GM23338 (cell line): ENCODE data around the gene EDIL3. TPM values are rescaled to one million over a fixed set of nuclear protein-coding genes. Genes with fewer than 3 reads are reported as not detected.

Experiments
- ATAC-seq: fragments of 200-7000 bp; cut with Tn5 transposase; 3 replicates; pipeline ENCODE4 v1.9.1; 2020
- DNase-seq: peaks from one replicate; pipeline ENCODE4 v3.0.0-alpha.2; 2015; ENCODE audit warnings: low spot score
- H2AFZ ChIP-seq: fragments of 200-600 bp; sonication (generic); 2 replicates; pipeline ENCODE4 v1.8.0; 2016; ENCODE audit warnings: antibody characterized with exemption, mild to moderate bottlenecking, moderate library complexity
- H3F3A ChIP-seq: fragments of 200-600 bp; sonication (generic); replicated peaks from 2 replicates; pipeline ENCODE4 v1.8.0; 2017; ENCODE audit warnings: antibody characterized with exemption, mixed run types, low read depth
- H3K27ac ChIP-seq: fragments of 200-600 bp; sonication (generic); 2 replicates; pipeline ENCODE4 v1.6.1; 2016; ENCODE audit warnings: low read depth
- H3K27me3 ChIP-seq: fragments of 200-600 bp; sonication (generic); 2 replicates; pipeline ENCODE4 v1.8.0; 2016; ENCODE audit warnings: mild to moderate bottlenecking, mixed run types, moderate library complexity; ENCODE audit not compliant: insufficient read depth
- H3K36me3 ChIP-seq: fragments of 200-600 bp; sonication (generic); 2 replicates; pipeline ENCODE4 v1.8.0; 2016; ENCODE audit warnings: mild to moderate bottlenecking; ENCODE audit not compliant: insufficient read depth
- H3K4me1 ChIP-seq: fragments of 200-600 bp; sonication (generic); 2 replicates; pipeline ENCODE4 v1.8.0; 2016; ENCODE audit warnings: mild to moderate bottlenecking, moderate library complexity; ENCODE audit not compliant: insufficient read depth
- H3K4me2 ChIP-seq: fragments of 200-600 bp; sonication (generic); 2 replicates; pipeline ENCODE4 v1.7.1; 2017; ENCODE audit warnings: mixed run types
- H3K4me3 ChIP-seq: fragments of 200-600 bp; sonication (generic); 2 replicates; pipeline ENCODE4 v1.6.1; 2016; ENCODE audit warnings: mixed run types
- H3K79me2 ChIP-seq: fragments of 200-600 bp; sonication (generic); replicated peaks from 2 replicates; pipeline ENCODE4 v1.8.0; 2017; ENCODE audit warnings: mild to moderate bottlenecking; ENCODE audit not compliant: insufficient read depth
- H3K9me2 ChIP-seq: fragments of 200-600 bp; sonication (generic); 2 replicates; pipeline ENCODE4 v1.8.0; 2017; ENCODE audit not compliant: insufficient read depth
- H4K20me1 ChIP-seq: fragments of 200-600 bp; sonication (generic); replicated peaks from 2 replicates; pipeline ENCODE4 v1.8.0; 2017; ENCODE audit warnings: mild to moderate bottlenecking; ENCODE audit not compliant: insufficient read depth
- H3K27ac Mint-ChIP-seq: 2 replicates; pipeline ENCODE4 v1.8.0; 2020; ENCODE audit warnings: inconsistent platforms, mild to moderate bottlenecking, moderate library complexity, mixed read lengths
- H3K27me3 Mint-ChIP-seq: 3 replicates; pipeline ENCODE4 v1.8.0; 2022; ENCODE audit warnings: low read depth, mild to moderate bottlenecking, moderate library complexity, mixed read lengths, inconsistent platforms; ENCODE audit not compliant: insufficient read depth, poor library complexity
- H3K36me3 Mint-ChIP-seq: 3 replicates; pipeline ENCODE4 v1.8.0; 2021; ENCODE audit warnings: low read depth, mild to moderate bottlenecking, inconsistent platforms, moderate library complexity, mixed read lengths
- H3K4me1 Mint-ChIP-seq: 3 replicates; pipeline ENCODE4 v1.8.0; 2020; ENCODE audit warnings: mild to moderate bottlenecking, inconsistent platforms, mixed read lengths
- H3K4me3 Mint-ChIP-seq: 3 replicates; pipeline ENCODE4 v1.8.0; 2021; ENCODE audit warnings: moderate library complexity, mild to moderate bottlenecking, inconsistent platforms, mixed read lengths
- H3K9me3 Mint-ChIP-seq: 3 replicates; pipeline ENCODE4 v1.8.0; 2020; ENCODE audit warnings: moderate library complexity, mild to moderate bottlenecking, inconsistent platforms, mixed read lengths
- CREB1 ChIP-seq: fragments of 250-450 bp; sonication (Bioruptor Pico); IDR thresholded peaks from 2 replicates; pipeline ENCODE4 v1.5.0; 2020; ENCODE audit warnings: low read depth, mild to moderate bottlenecking, moderate library complexity
- EZH2 ChIP-seq: fragments of 200-600 bp; sonication (generic); IDR thresholded peaks from one replicate; pipeline ENCODE4 v1.8.0; 2017; ENCODE audit warnings: antibody characterized with exemption, mild to moderate bottlenecking, low read depth; ENCODE audit not compliant: unreplicated experiment
- EZH2phosphoT487 ChIP-seq: fragments of 200-600 bp; sonication (generic); IDR thresholded peaks from one replicate; pipeline ENCODE4 v1.8.1; 2018; ENCODE audit warnings: antibody characterized with exemption; ENCODE audit not compliant: unreplicated experiment
- JUNB ChIP-seq: IDR thresholded peaks from one replicate; pipeline ENCODE4 v1.6.1; 2016; ENCODE audit warnings: antibody characterized with exemption; ENCODE audit not compliant: unreplicated experiment
- POLR2AphosphoS5 ChIP-seq: IDR thresholded peaks from 2 replicates; pipeline ENCODE4 v1.6.1; 2016; ENCODE audit warnings: antibody characterized with exemption, low read depth
- STAT1 ChIP-seq: IDR thresholded peaks from one replicate; pipeline ENCODE4 v1.6.1; 2016; ENCODE audit warnings: antibody characterized with exemption; ENCODE audit not compliant: unreplicated experiment
- ZNF114 ChIP-seq: fragments of 250-450 bp; sonication (Bioruptor Pico); IDR thresholded peaks from 2 replicates; pipeline ENCODE4 v1.5.0; 2020; ENCODE audit warnings: mild to moderate bottlenecking, moderate library complexity
- polyA plus RNA-seq: library from polyadenylated mRNA; unstranded; fragments of >200 nt; fragmentation: Nextera tagmentation; extraction: Ambion mirVana; gene quantifications from 2 replicates; pipeline ENCODE4 v1.2.1, GENCODE V29; 2016
- total RNA-seq: library from RNA; depleted of rRNA; stranded (reverse); fragments of >200 nt; shearing (Covaris generic); gene quantifications from 2 replicates; pipeline ENCODE4 v1.2.3, GENCODE V29; 2014
- TF ChIP-seq, protein P1 (sequence below): fragments of 250-450 bp; sonication (Bioruptor Pico); IDR thresholded peaks from 2 replicates; pipeline ENCODE4 v1.5.0; 2020; ENCODE audit warnings: mild to moderate bottlenecking, moderate library complexity
- TF ChIP-seq, protein P2 (sequence below): IDR thresholded peaks from one replicate; pipeline ENCODE4 v1.6.1; 2018; ENCODE audit warnings: antibody characterized with exemption; ENCODE audit not compliant: unreplicated experiment

EDIL3 gene
- total and polyA plus RNA-seq, 2 experiments from 2014 or later, result 43.3 to 61.9 TPM

DNA sequence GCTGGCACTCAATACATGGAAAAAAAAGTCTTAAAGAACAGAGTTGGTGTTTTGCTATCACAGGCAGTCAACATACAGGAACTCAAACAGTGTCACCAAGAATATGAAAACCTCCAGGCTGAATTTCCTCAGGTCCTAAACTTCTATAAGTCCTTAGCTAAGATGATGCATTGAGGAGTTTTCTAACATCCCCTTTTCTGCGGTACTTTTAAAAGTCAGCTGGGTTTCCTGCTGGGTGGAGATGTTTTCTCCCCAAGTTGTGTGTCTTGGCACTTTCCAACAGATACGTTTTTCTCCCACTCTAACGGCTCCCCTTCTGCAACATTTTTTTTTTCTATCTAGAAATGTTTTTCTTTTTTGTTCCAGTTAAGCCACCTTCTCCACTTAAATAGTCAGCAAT, 419.2 kb downstream of the EDIL3 start (continued):
- TF ChIP-seq, protein P1, sequence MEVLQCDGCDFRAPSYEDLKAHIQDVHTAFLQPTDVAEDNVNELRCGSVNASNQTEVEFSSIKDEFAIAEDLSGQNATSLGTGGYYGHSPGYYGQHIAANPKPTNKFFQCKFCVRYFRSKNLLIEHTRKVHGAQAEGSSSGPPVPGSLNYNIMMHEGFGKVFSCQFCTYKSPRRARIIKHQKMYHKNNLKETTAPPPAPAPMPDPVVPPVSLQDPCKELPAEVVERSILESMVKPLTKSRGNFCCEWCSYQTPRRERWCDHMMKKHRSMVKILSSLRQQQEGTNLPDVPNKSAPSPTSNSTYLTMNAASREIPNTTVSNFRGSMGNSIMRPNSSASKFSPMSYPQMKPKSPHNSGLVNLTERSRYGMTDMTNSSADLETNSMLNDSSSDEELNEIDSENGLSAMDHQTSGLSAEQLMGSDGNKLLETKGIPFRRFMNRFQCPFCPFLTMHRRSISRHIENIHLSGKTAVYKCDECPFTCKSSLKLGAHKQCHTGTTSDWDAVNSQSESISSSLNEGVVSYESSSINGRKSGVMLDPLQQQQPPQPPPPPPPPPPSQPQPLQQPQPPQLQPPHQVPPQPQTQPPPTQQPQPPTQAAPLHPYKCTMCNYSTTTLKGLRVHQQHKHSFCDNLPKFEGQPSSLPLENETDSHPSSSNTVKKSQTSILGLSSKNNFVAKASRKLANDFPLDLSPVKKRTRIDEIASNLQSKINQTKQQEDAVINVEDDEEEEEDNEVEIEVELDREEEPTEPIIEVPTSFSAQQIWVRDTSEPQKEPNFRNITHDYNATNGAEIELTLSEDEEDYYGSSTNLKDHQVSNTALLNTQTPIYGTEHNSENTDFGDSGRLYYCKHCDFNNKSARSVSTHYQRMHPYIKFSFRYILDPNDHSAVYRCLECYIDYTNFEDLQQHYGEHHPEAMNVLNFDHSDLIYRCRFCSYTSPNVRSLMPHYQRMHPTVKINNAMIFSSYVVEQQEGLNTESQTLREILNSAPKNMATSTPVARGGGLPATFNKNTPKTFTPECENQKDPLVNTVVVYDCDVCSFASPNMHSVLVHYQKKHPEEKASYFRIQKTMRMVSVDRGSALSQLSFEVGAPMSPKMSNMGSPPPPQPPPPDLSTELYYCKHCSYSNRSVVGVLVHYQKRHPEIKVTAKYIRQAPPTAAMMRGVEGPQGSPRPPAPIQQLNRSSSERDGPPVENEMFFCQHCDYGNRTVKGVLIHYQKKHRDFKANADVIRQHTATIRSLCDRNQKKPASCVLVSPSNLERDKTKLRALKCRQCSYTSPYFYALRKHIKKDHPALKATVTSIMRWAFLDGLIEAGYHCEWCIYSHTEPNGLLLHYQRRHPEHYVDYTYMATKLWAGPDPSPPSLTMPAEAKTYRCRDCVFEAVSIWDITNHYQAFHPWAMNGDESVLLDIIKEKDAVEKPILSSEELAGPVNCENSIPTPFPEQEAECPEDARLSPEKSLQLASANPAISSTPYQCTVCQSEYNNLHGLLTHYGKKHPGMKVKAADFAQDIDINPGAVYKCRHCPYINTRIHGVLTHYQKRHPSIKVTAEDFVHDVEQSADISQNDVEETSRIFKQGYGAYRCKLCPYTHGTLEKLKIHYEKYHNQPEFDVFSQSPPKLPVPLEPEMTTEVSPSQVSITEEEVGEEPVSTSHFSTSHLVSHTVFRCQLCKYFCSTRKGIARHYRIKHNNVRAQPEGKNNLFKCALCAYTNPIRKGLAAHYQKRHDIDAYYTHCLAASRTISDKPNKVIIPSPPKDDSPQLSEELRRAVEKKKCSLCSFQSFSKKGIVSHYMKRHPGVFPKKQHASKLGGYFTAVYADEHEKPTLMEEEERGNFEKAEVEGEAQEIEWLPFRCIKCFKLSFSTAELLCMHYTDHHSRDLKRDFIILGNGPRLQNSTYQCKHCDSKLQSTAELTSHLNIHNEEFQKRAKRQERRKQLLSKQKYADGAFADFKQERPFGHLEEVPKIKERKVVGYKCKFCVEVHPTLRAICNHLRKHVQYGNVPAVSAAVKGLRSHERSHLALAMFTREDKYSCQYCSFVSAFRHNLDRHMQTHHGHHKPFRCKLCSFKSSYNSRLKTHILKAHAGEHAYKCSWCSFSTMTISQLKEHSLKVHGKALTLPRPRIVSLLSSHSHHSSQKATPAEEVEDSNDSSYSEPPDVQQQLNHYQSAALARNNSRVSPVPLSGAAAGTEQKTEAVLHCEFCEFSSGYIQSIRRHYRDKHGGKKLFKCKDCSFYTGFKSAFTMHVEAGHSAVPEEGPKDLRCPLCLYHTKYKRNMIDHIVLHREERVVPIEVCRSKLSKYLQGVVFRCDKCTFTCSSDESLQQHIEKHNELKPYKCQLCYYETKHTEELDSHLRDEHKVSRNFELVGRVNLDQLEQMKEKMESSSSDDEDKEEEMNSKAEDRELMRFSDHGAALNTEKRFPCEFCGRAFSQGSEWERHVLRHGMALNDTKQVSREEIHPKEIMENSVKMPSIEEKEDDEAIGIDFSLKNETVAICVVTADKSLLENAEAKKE (CRISPR knock-in tag), result no peak
- no peak for TF ChIP-seq JUNB
- no peak for TF ChIP-seq EZH2phosphoT487
- TF ChIP-seq CREB1 (CRISPR knock-in tag), result no peak
- no peak for TF ChIP-seq EZH2
- TF ChIP-seq POLR2AphosphoS5, result no peak

DNA sequence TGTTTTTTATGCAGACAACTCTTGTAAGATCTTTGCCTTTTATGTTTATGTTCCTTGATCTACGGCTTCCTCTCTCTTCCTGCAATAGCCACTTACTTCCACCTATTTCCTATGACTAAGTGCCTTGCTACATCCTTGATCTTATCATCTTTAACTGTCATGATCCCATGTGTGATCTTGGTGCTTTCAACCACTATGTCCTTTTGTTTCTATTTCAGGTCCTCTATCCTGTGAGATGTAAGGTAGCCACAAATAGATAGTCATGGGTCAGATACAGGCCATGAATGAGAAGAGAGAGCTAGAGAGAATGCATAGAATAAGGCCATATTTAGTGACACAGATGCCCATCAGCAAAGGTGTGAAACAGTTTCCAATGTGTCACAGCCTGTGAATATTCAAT, 420.4 kb downstream of the EDIL3 start:
- H3K4me3 ChIP-seq, result no peak overlapping the region
- no peaks in the 10 kb centered on the region for H4K20me1 ChIP-seq
- no peaks in the 10 kb centered on the region for H3K79me2 ChIP-seq
- H3K4me2 ChIP-seq, result no peak overlapping the region
- no peak for DNase-seq
- H3K36me3 ChIP-seq, result no peaks in the 10 kb centered on the region
- no peaks in the 10 kb centered on the region for H3K9me3 Mint-ChIP-seq
- no peak for ATAC-seq
- H3K4me1 ChIP-seq, result no peaks in the 10 kb centered on the region
- no peak overlapping the region for H3K27ac Mint-ChIP-seq
- no peaks in the 10 kb centered on the region for H3K9me2 ChIP-seq
- no peaks in the 10 kb centered on the region for H3K36me3 Mint-ChIP-seq
- no peaks in the 10 kb centered on the region for H3K4me1 Mint-ChIP-seq
- no peaks in the 10 kb centered on the region for H3K27me3 ChIP-seq
- no peaks in the 10 kb centered on the region for H3K27me3 Mint-ChIP-seq
- H3K4me3 Mint-ChIP-seq, result no peak overlapping the region
- H3K27ac ChIP-seq, result no peak overlapping the region
- no peak overlapping the region for H2AFZ ChIP-seq
- H3F3A ChIP-seq, result no peaks in the 10 kb centered on the region
- TF ChIP-seq STAT1 (no peak), POLR2AphosphoS5 (no peak), ZNF114 (CRISPR knock-in tag) (no peak)
- TF ChIP-seq, protein P2, sequence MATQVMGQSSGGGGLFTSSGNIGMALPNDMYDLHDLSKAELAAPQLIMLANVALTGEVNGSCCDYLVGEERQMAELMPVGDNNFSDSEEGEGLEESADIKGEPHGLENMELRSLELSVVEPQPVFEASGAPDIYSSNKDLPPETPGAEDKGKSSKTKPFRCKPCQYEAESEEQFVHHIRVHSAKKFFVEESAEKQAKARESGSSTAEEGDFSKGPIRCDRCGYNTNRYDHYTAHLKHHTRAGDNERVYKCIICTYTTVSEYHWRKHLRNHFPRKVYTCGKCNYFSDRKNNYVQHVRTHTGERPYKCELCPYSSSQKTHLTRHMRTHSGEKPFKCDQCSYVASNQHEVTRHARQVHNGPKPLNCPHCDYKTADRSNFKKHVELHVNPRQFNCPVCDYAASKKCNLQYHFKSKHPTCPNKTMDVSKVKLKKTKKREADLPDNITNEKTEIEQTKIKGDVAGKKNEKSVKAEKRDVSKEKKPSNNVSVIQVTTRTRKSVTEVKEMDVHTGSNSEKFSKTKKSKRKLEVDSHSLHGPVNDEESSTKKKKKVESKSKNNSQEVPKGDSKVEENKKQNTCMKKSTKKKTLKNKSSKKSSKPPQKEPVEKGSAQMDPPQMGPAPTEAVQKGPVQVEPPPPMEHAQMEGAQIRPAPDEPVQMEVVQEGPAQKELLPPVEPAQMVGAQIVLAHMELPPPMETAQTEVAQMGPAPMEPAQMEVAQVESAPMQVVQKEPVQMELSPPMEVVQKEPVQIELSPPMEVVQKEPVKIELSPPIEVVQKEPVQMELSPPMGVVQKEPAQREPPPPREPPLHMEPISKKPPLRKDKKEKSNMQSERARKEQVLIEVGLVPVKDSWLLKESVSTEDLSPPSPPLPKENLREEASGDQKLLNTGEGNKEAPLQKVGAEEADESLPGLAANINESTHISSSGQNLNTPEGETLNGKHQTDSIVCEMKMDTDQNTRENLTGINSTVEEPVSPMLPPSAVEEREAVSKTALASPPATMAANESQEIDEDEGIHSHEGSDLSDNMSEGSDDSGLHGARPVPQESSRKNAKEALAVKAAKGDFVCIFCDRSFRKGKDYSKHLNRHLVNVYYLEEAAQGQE, result no peak
